ENCODE data around the gene CADPS2. TPM values are rescaled to one million over a fixed set of nuclear protein-coding genes. Genes with fewer than 3 reads are reported as not detected.

The CADPS2 gene
- total RNA-seq, 4 donors from 2014 or later = 27.7 to 46.2 (median 32.6) TPM

- 81 to 87% methylated on average over 1 of the region's 1 CpG for WGBS, 2 donors
- no peak overlapping the region for H3K27ac ChIP-seq
- no peak for TF ChIP-seq POLR2A (IDR thresholded peaks at IDR 0.05)
- no peak for TF ChIP-seq CTCF (IDR thresholded peaks at IDR 0.05)
- no peak for DNase-seq
- intact Hi-C loops (cut with DNase I) = no loop called here
- no peaks in the 10 kb centered on the region for H3K36me3 ChIP-seq
- no peaks in the 10 kb centered on the region for H3K27me3 ChIP-seq
- H3K4me3 ChIP-seq (replicated peaks in 1 of 3) = no peak overlapping the region
- H3K4me1 ChIP-seq = no peaks in the 10 kb centered on the region
- no peaks in the 10 kb centered on the region for H3K9me3 ChIP-seq
Observed at GRCh38 chr7:122463631-122464030, 422.6 kb downstream of the CADPS2 start.

- H3K36me3 ChIP-seq = no peaks in the 10 kb centered on the region
- H3K4me3 ChIP-seq (replicated peaks in 1 of 3) = no peak overlapping the region
- no peak for DNase-seq
- TF ChIP-seq POLR2A (IDR thresholded peaks at IDR 0.05) (no peak), CTCF (IDR thresholded peaks at IDR 0.05) (no peak)
- no peaks in the 10 kb centered on the region for H3K4me1 ChIP-seq
- no peak overlapping the region for H3K27ac ChIP-seq
- H3K27me3 ChIP-seq = no peaks in the 10 kb centered on the region
- no peaks in the 10 kb centered on the region for H3K9me3 ChIP-seq
- intact Hi-C loops (cut with DNase I) = no loop called here
- 87 to 89% methylated on average over 2 of the region's 2 CpGs for WGBS, 2 donors
Observed at GRCh38 chr7:122460936-122461335, 425.3 kb downstream of the CADPS2 start.

- Histone ChIP-seq H3K9me3 (no peaks in the 10 kb centered on the region), H3K4me1 (no peaks in the 10 kb centered on the region), H3K27me3 (no peaks in the 10 kb centered on the region), H3K27ac (no peak overlapping the region), H3K4me3 (replicated peaks in 1 of 3) (no peak overlapping the region), H3K36me3 (no peaks in the 10 kb centered on the region)
- intact Hi-C loops (cut with DNase I) = no loop called here
- TF ChIP-seq CTCF (IDR thresholded peaks at IDR 0.05) = no peak
- no peak for TF ChIP-seq POLR2A (IDR thresholded peaks at IDR 0.05)
- 67 to 72% methylated on average over 3 of the region's 3 CpGs for WGBS, 2 donors
- no peak for DNase-seq
Observed at GRCh38 chr7:122457969-122458368, 428.3 kb downstream of the CADPS2 start.

GRCh38 chr7:122457325-122457724 lies 428.9 kb downstream of the CADPS2 start:
- WGBS, 2 donors = 93 to 97% methylated on average over 3 of the region's 3 CpGs
- DNase-seq = no peak
- Histone ChIP-seq H3K4me1 (no peaks in the 10 kb centered on the region), H3K27me3 (no peaks in the 10 kb centered on the region), H3K36me3 (no peaks in the 10 kb centered on the region), H3K27ac (no peak overlapping the region), H3K4me3 (replicated peaks in 1 of 3) (no peak overlapping the region), H3K9me3 (no peaks in the 10 kb centered on the region)
- no peak for TF ChIP-seq POLR2A (IDR thresholded peaks at IDR 0.05)
- TF ChIP-seq CTCF (IDR thresholded peaks at IDR 0.05) = no peak
- intact Hi-C loops (cut with DNase I) = no loop called here

GRCh38 chr7:122454776-122455507 lies 431.3 kb downstream of the CADPS2 start:
- H3K27ac ChIP-seq = no peak overlapping the region
- no peak overlapping the region for H3K4me3 ChIP-seq (replicated peaks in 1 of 3)
- intact Hi-C loops (cut with DNase I) = no loop called here
- TF ChIP-seq POLR2A (IDR thresholded peaks at IDR 0.05) = no peak
- no peak for TF ChIP-seq CTCF (IDR thresholded peaks at IDR 0.05)
- H3K27me3 ChIP-seq = no peaks in the 10 kb centered on the region
- 94% methylated on average over 4 of the region's 4 CpGs for WGBS, 2 donors
- no peaks in the 10 kb centered on the region for H3K4me1 ChIP-seq
- no peak for DNase-seq
- no peaks in the 10 kb centered on the region for H3K9me3 ChIP-seq
- no peaks in the 10 kb centered on the region for H3K36me3 ChIP-seq
